GM12875 (cell line): ENCODE measurements around the gene REXO2.

Experiments used
- H3K4me3 ChIP-seq: one replicate; pipeline ENCODE4 v1.5.1; 2011; ENCODE audit warnings: low read depth, low read length, control low read depth
- CTCF ChIP-seq: IDR thresholded peaks from 2 replicates; pipeline ENCODE4 v1.5.1; 2011; ENCODE audit warnings: low read depth, mild to moderate bottlenecking, control low read depth, inconsistent platforms, low read length, moderate library complexity, borderline replicate concordance; ENCODE audit not compliant: insufficient read depth

The REXO2 gene

GRCh38 chr11:114440121-114440860, 1.0 kb downstream of the REXO2 start:
- peak overlapping the region; percentile 82 for H3K4me3 ChIP-seq
- TF ChIP-seq CTCF, result no peak

- no peak for TF ChIP-seq CTCF
- no peak overlapping the region for H3K4me3 ChIP-seq
These were observed 1.9 kb downstream of the REXO2 start for GRCh38 chr11:114440971-114441763.

- no peak for TF ChIP-seq CTCF
- H3K4me3 ChIP-seq, result no peak overlapping the region
These were observed 2.7 kb downstream of the REXO2 start for GRCh38 chr11:114441921-114442320.

- no peak for TF ChIP-seq CTCF
- no peak overlapping the region for H3K4me3 ChIP-seq
These were observed 3.3 kb downstream of the REXO2 start for GRCh38 chr11:114442536-114442935.

- H3K4me3 ChIP-seq, result no peak overlapping the region
- no peak for TF ChIP-seq CTCF
These were observed 8.2 kb downstream of the REXO2 start for GRCh38 chr11:114447444-114447843.

- no peak for TF ChIP-seq CTCF
- no peak overlapping the region for H3K4me3 ChIP-seq
These were observed 8.6 kb downstream of the REXO2 start for GRCh38 chr11:114447892-114448291.
